K562 (cell line): ENCODE results near the gene SLC26A6. TPM values are rescaled to one million over a fixed set of nuclear protein-coding genes. Genes with fewer than 3 reads are reported as not detected.

Experiments used
- BDP1 ChIP-seq: IDR thresholded peaks from 3 replicates; pipeline ENCODE4 v1.6.1; 2011; ENCODE audit not compliant: insufficient read length, insufficient read depth
- LCOR ChIP-seq: sonication (generic); formaldehyde crosslinking; IDR thresholded peaks from 2 replicates; pipeline ENCODE4 v1.8.0; 2022; ENCODE audit warnings: mild to moderate bottlenecking, missing genetic modification reagents
- MYC ChIP-seq, 2 experiments: fragments of 250-450 bp in 1 of 2; sonication (Bioruptor Pico) in 1 of 2; IDR thresholded peaks; 2 replicates each; pipeline versions ENCODE4 v1.5.1 to v1.6.1; 2012 to 2021; ENCODE audit warnings: low read depth in 2 of 2, borderline replicate concordance in 1 of 2, improper control_type of control experiment in 1 of 2, low read length in 1 of 2, mild to moderate bottlenecking in 1 of 2, moderate library complexity in 1 of 2
- PCBP1 ChIP-seq: fragments of 200-400 bp; formaldehyde crosslinking; IDR thresholded peaks from 2 replicates; pipeline ENCODE4 v1.6.1; 2018; ENCODE audit warnings: mild to moderate bottlenecking, low read depth, low read length; ENCODE audit not compliant: poor library complexity, severe bottlenecking
- POLR2A ChIP-seq: fragments of 450-650 bp; conservative IDR thresholded peaks from 2 replicates; pipeline ENCODE4 v1.6.1; 2016
- TAF1 ChIP-seq: IDR thresholded peaks from 2 replicates; pipeline ENCODE4 v1.6.1; 2011; ENCODE audit warnings: mild to moderate bottlenecking, low read length, moderate library complexity; ENCODE audit not compliant: insufficient read depth, control insufficient read depth, severe bottlenecking; ENCODE audit errors: extremely low read depth
- TFAP4 ChIP-seq: sonication (generic); formaldehyde crosslinking; IDR thresholded peaks from 2 replicates; pipeline ENCODE4 v1.8.0; 2022; ENCODE audit warnings: missing genetic modification reagents, mild to moderate bottlenecking, moderate library complexity, borderline replicate concordance
- ZC3H8 ChIP-seq: fragments of 450-650 bp; IDR thresholded peaks from 2 replicates; pipeline ENCODE4 v1.6.1; 2017
- ZEB2 ChIP-seq: fragments of 450-650 bp; IDR thresholded peaks from 2 replicates; pipeline ENCODE4 v1.6.1; 2016
- polyA plus RNA-seq, 8 experiments: library from polyadenylated mRNA; depleted of rRNA in 4 of 8; stranded (reverse) in 5 of 8; unstranded in 3 of 8; fragments of >200 nt; fragmentation: Nextera tagmentation in 2 of 8; fragmentation: Illumina TruSeq in 1 of 8; extraction: Ambion mirVana in 2 of 8; extraction: Trizol in 1 of 8; gene quantifications; 2 replicates each; pipeline versions ENCODE4 v1.2.1 to v1.2.3, GENCODE V29; 2011 to 2014; ENCODE audit warnings: inconsistent platforms in 1 of 8, missing spikeins in 1 of 8
- total RNA-seq, 7 experiments: library from RNA; depleted of rRNA in 6 of 7; stranded (reverse); fragments of >200 nt in 6 of 7; fragmentation: Illumina TruSeq in 2 of 7; extraction: Trizol in 2 of 7; gene quantifications; 2 replicates each; pipeline versions ENCODE4 v1.2.1 to v1.2.3, GENCODE V29; 2011 to 2021; ENCODE audit warnings: low replicate concordance in 1 of 7
- TF ChIP-seq, protein P1 (sequence below): fragments of 250-450 bp; sonication (Bioruptor Pico); IDR thresholded peaks from 2 replicates; pipeline ENCODE4 v1.4.0; 2020; ENCODE audit warnings: borderline replicate concordance
- TF ChIP-seq, protein P2 (sequence below), 3 experiments: IDR thresholded peaks in 2 of 3; conservative IDR thresholded peaks in 1 of 3; 2 replicates each; pipeline ENCODE4 v1.5.1; 2011 to 2012; ENCODE audit warnings: low read length in 3 of 3, mild to moderate bottlenecking in 3 of 3, control low read depth in 2 of 3, improper control_type of control experiment in 1 of 3, inconsistent platforms in 1 of 3, low read depth in 1 of 3, mixed read lengths in 1 of 3, moderate library complexity in 1 of 3; ENCODE audit not compliant: insufficient read depth in 2 of 3
- TF ChIP-seq, protein P3 (sequence below): sonication (generic); formaldehyde crosslinking; IDR thresholded peaks from 2 replicates; pipeline ENCODE4 v1.8.1; 2023; ENCODE audit warnings: mild to moderate bottlenecking, missing genetic modification reagents
- TF ChIP-seq, protein P4 (sequence below): fragments of 200-800 bp; sonication (Bioruptor generic); IDR thresholded peaks from 2 replicates; pipeline ENCODE4 v1.6.1; 2017; ENCODE audit warnings: missing genetic modification characterization, missing compliant biosample characterization

Gene SLC26A6
- total and polyA plus RNA-seq, 9 of the 15 experiments (the other 6 are each of a cell fraction or from before 2014, with no cell fraction given): 2.1 to 27.2 (median 14.8) TPM

GRCh38 chr3:48635222-48636021, at the start of gene SLC26A6 (continued):
- TF ChIP-seq, protein P1, sequence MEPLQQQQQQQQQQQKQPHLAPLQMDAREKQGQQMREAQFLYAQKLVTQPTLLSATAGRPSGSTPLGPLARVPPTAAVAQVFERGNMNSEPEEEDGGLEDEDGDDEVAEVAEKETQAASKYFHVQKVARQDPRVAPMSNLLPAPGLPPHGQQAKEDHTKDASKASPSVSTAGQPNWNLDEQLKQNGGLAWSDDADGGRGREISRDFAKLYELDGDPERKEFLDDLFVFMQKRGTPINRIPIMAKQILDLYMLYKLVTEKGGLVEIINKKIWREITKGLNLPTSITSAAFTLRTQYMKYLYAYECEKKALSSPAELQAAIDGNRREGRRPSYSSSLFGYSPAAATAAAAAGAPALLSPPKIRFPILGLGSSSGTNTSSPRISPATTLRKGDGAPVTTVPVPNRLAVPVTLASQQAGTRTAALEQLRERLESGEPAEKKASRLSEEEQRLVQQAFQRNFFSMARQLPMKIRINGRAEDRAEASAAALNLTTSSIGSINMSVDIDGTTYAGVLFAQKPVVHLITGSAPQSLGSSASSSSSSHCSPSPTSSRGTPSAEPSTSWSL: no peak
- TF ChIP-seq, protein P2, sequence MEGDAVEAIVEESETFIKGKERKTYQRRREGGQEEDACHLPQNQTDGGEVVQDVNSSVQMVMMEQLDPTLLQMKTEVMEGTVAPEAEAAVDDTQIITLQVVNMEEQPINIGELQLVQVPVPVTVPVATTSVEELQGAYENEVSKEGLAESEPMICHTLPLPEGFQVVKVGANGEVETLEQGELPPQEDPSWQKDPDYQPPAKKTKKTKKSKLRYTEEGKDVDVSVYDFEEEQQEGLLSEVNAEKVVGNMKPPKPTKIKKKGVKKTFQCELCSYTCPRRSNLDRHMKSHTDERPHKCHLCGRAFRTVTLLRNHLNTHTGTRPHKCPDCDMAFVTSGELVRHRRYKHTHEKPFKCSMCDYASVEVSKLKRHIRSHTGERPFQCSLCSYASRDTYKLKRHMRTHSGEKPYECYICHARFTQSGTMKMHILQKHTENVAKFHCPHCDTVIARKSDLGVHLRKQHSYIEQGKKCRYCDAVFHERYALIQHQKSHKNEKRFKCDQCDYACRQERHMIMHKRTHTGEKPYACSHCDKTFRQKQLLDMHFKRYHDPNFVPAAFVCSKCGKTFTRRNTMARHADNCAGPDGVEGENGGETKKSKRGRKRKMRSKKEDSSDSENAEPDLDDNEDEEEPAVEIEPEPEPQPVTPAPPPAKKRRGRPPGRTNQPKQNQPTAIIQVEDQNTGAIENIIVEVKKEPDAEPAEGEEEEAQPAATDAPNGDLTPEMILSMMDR (IDR thresholded peaks at IDR 0.05 in 2 of 3, conservative IDR thresholded peaks at IDR 0.05 in 1 of 3; ENCODE audit: insufficient read depth in 2 of 3, low read depth in 1 of 3, low read length in 3 of 3): peak; percentile 65 to 78 (median 70)
- TF ChIP-seq LCOR (CRISPR knock-in tag) (peak; percentile 76; the same call in 1 of the 2 replicates), MYC (IDR thresholded peaks at IDR 0.05; ENCODE audit: low read depth, low read length) (peak; percentile 35; the same call in 1 of the 2 replicates), MYC (CRISPR knock-in tag; IDR thresholded peaks at IDR 0.05; ENCODE audit: borderline replicate concordance, low read depth) (no peak), BDP1 (no peak), PCBP1 (peak; percentile 30), TAF1 (peak; percentile 46), TFAP4 (CRISPR knock-in tag) (peak; percentile 98), ZEB2 (no peak), ZC3H8 (no peak), POLR2A (peak; percentile 73)
- TF ChIP-seq, protein P3, sequence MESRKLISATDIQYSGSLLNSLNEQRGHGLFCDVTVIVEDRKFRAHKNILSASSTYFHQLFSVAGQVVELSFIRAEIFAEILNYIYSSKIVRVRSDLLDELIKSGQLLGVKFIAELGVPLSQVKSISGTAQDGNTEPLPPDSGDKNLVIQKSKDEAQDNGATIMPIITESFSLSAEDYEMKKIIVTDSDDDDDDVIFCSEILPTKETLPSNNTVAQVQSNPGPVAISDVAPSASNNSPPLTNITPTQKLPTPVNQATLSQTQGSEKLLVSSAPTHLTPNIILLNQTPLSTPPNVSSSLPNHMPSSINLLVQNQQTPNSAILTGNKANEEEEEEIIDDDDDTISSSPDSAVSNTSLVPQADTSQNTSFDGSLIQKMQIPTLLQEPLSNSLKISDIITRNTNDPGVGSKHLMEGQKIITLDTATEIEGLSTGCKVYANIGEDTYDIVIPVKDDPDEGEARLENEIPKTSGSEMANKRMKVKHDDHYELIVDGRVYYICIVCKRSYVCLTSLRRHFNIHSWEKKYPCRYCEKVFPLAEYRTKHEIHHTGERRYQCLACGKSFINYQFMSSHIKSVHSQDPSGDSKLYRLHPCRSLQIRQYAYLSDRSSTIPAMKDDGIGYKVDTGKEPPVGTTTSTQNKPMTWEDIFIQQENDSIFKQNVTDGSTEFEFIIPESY (CRISPR knock-in tag): 0 out of 2 replicates have a peak, but pooled peaks have one; percentile 5
- TF ChIP-seq, protein P4, sequence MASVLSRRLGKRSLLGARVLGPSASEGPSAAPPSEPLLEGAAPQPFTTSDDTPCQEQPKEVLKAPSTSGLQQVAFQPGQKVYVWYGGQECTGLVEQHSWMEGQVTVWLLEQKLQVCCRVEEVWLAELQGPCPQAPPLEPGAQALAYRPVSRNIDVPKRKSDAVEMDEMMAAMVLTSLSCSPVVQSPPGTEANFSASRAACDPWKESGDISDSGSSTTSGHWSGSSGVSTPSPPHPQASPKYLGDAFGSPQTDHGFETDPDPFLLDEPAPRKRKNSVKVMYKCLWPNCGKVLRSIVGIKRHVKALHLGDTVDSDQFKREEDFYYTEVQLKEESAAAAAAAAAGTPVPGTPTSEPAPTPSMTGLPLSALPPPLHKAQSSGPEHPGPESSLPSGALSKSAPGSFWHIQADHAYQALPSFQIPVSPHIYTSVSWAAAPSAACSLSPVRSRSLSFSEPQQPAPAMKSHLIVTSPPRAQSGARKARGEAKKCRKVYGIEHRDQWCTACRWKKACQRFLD (CRISPR knock-in tag): 0 out of 2 replicates have a peak, but pooled peaks have one; percentile 40
